ENCODE results near the gene PYGB.
A peak's percentile ranks its signal among the peaks of the same experiment; 100 is the strongest.

Gene PYGB

GRCh38 chr20:25315418-25316210 lies 67.7 kb downstream of the PYGB start:
- DNase-seq (ENCODE audit: low spot score): no peak
- no peak for TF ChIP-seq CTCF (IDR thresholded peaks at IDR 0.05; ENCODE audit: extremely low read depth, missing control alignments)

DNA sequence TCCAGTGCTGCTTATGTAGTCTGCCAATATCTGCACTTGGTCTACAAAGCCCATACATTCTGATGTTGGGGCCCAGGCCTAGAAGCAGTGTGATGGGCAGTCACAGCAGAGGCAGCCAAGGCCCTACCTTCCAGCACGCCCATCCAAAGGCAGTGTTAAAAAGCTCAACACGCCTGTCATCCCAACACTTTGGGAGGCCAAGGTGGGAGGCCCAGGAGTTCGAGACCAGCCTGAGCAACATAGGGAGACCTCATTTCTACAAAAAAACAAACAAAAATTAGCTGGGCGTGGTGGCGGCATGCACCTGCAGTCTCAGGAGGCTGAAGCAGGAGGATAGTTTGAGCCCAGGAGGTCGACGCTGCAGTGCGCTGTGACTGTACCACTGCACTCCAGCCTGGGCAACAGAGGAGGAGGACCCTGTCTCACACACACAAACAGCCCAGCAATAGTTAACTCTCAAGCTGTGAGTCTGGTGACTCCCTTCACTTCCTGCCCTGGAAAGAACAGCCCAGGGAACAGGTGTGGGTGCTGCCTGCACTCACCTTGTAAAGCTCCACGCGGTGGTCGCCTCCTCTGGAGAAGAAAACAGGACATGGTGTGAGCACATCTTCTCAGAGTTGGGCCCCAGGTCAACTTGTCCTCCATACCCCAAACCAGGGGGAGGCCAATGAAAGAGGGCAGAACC lies 68.8 kb downstream of the PYGB start:
- TF ChIP-seq CTCF (IDR thresholded peaks at IDR 0.05; ENCODE audit: extremely low read depth, missing control alignments): no peak

GRCh38 chr20:25317351-25318075 lies 69.6 kb downstream of the PYGB start:
- TF ChIP-seq CTCF (IDR thresholded peaks at IDR 0.05; ENCODE audit: extremely low read depth, missing control alignments): no peak
- DNase-seq (ENCODE audit: low spot score): no peak

More for the DNA sequence above, 68.8 kb downstream of the PYGB start:
- no peak for DNase-seq (ENCODE audit: low spot score)

DNA sequence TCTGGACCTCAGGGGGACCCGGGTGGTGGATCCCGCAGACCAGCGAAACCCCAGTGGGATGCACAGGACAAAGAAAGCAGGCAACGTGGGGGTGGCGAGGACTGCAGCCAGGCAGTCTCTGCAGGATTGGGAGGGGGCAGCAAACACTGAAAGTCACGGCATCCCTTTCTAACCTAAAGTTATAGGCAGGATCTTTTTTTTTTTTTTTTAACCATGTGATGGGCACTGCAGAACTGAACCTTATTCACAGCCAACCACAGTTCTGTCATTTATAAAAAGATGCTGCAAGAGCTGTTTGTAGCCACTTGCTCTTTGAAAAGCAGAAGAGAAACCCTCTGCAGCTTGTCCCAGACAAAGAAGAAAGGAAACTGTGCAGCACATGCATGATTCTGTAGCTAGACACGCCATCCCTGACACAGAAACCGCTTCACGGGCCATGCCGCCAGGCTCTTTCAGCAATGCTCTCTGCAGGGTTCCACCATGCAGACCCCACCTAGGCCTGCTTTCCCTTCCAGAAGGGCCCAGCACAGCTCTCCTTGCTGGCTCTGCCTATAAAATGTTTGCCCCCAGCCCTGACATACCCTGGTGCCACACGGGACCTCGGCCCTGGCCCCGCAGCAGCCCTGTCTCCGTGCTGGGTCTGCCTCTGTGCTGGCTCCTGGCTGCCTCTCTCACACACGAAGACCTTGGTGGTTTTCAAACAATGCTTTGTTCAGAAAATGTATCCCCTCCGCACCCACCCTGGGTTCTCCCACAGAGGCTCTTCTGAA lies 70.8 kb downstream of the PYGB start:
- TF ChIP-seq CTCF (IDR thresholded peaks at IDR 0.05; ENCODE audit: extremely low read depth, missing control alignments): no peak
- DNase-seq (ENCODE audit: low spot score): peak; percentile 89

DNA sequence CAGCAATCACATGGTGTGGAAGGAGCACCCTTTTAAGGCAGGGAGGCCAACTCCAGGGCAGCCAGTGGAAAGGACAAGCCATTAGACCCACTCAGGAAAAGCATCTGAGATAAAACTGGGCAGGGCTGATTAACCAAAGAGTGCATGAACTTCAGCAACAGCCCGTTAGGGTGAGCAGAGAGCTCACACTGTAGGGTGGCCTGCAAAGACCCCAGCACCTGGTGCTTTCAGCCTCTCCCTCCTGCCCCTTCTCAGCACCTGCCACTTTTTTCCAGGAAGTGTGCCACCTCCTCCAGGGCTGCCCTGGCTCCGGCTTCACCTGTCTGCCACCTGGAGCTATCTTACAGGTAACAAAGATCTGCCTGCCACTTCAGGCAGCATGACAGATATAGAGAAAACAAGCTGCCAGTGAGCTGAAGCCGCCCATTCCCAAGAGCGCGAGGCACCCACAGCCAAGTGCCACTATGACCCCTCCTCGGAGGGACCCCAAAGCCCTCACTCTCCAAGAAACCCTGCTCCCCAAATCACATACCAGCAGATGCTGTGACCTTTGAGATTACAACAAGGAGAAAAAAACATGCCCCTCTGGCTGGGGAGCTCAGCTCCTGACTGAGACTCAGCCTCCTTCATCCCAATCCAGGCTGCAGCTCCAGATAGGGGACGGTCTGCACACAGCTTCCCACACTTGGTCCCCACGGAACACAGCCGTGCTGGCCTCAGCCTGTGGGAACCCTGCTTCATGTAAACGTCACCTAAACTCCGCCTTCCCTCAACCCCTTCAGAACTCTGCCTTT lies 71.6 kb downstream of the PYGB start:
- TF ChIP-seq CTCF (IDR thresholded peaks at IDR 0.05; ENCODE audit: extremely low read depth, missing control alignments): no peak
- no peak for DNase-seq (ENCODE audit: low spot score)

DNA sequence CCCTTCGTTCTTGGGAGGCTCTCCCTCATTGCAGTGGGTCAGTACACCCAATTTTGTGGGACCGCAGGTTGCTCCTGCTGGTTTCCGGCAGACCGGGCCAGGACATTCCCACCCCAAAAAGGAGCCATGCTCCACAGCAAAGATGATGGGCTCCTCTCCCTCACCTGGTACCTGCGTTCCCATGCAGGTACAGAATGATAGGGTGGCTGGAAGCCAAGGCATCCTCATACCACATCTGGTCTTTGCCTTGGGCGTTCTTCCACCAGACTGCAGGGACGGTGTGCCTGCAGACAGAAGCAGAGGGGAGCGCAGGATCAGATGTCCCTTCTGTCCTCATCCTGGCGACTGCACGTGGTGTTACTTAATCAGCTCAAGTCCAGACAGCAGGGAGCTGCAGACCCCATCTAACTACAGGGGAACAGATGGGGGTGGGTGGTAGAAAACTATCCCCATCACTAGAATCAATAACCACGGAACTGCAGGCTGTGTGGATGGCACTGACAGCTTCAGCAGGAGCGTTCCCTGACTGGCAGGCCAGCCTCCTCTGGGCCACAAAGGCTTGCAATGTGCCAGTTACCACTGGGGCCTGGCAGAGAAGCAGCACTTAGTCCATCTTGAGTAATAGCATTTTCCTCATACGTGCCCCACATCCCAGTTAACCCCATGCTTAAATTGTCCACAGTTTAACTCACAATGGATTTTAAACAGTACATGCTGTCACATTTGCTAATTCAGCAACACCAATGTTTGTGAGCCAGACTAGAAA lies 72.3 kb downstream of the PYGB start:
- no peak for TF ChIP-seq CTCF (IDR thresholded peaks at IDR 0.05; ENCODE audit: extremely low read depth, missing control alignments)
- DNase-seq (ENCODE audit: low spot score): no peak
